Smooth muscle cell (in vitro differentiated cells): Measurements from ENCODE around the gene SORBS2. TPM values are rescaled to one million over a fixed set of nuclear protein-coding genes. Genes with fewer than 3 reads are reported as not detected.

Experiments
- DNase-seq: peaks from one replicate; lab custom pipeline; 2025; ENCODE audit not compliant: unreplicated experiment; lab: John Stamatoyannopoulos, UW
- H2AFZ ChIP-seq: fragments of 200-600 bp; sonication (generic); 2 replicates; pipeline ENCODE4 v1.6.0; 2016; ENCODE audit warnings: antibody characterized with exemption, low read depth, mild to moderate bottlenecking
- H3F3A ChIP-seq: fragments of 200-600 bp; sonication (generic); 2 replicates; pipeline ENCODE4 v1.6.0; 2017; ENCODE audit warnings: antibody characterized with exemption, low read depth
- H3K27ac ChIP-seq: fragments of 200-600 bp; sonication (generic); 2 replicates; pipeline ENCODE4 v1.5.1; 2016; ENCODE audit warnings: low read depth, mild to moderate bottlenecking
- H3K27me3 ChIP-seq: fragments of 200-600 bp; sonication (generic); 2 replicates; pipeline ENCODE4 v1.6.1; 2016; ENCODE audit warnings: low read depth, mild to moderate bottlenecking
- H3K36me3 ChIP-seq: fragments of 200-600 bp; sonication (generic); 2 replicates; pipeline ENCODE4 v1.5.1; 2016; ENCODE audit warnings: low read depth
- H3K4me1 ChIP-seq: fragments of 200-600 bp; sonication (generic); 2 replicates; pipeline ENCODE4 v1.5.1; 2016; ENCODE audit warnings: low read depth
- H3K4me2 ChIP-seq: fragments of 200-600 bp; sonication (generic); 2 replicates; pipeline ENCODE4 v1.6.0; 2016; ENCODE audit warnings: mild to moderate bottlenecking
- H3K4me3 ChIP-seq: fragments of 200-600 bp; sonication (generic); 2 replicates; pipeline ENCODE4 v1.5.1; 2016; ENCODE audit warnings: mild to moderate bottlenecking
- H3K79me2 ChIP-seq: fragments of 200-600 bp; sonication (generic); 2 replicates; pipeline ENCODE4 v1.6.0; 2016; ENCODE audit warnings: low read depth, mild to moderate bottlenecking
- H3K9ac ChIP-seq: fragments of 200-600 bp; sonication (generic); 2 replicates; pipeline ENCODE4 v1.6.0; 2016; ENCODE audit warnings: low read depth
- H3K9me3 ChIP-seq: fragments of 200-600 bp; sonication (generic); replicated peaks from 2 replicates; pipeline ENCODE4 v1.5.1; 2016; ENCODE audit warnings: low read depth
- H4K20me1 ChIP-seq: fragments of 200-600 bp; sonication (generic); 2 replicates; pipeline ENCODE4 v1.6.0; 2016; ENCODE audit warnings: low read depth
- WGBS: methylation state at CpG from one replicate; pipeline ENCODE4 v1.1.7; 2016; ENCODE audit warnings: low lambda C conversion rate; 5-methylcytosine and 5-hydroxymethylcytosine counted together
- polyA plus RNA-seq: library from polyadenylated mRNA; unstranded; fragments of >200 nt; fragmentation: Nextera tagmentation; extraction: Ambion mirVana; gene quantifications from 2 replicates; pipeline ENCODE4 v1.2.1, GENCODE V29; 2016
- total RNA-seq: library from RNA; depleted of rRNA; stranded (reverse); fragments of >200 nt; gene quantifications from 2 replicates; pipeline ENCODE4 v1.2.3, GENCODE V29; 2014
- TF ChIP-seq, protein P1 (sequence below): fragments of 200-600 bp; sonication (generic); IDR thresholded peaks from 2 replicates; pipeline ENCODE4 v1.5.1; 2017; ENCODE audit warnings: borderline replicate concordance, mild to moderate bottlenecking, antibody characterized with exemption; ENCODE audit not compliant: insufficient read depth, poor library complexity, severe bottlenecking

The SORBS2 gene
- total and polyA plus RNA-seq, 2 experiments from 2014 or later = 9.0 to 36.6 TPM

GRCh38 chr4:185839194-185839712, 27.3 kb upstream of the SORBS2 start:
- Histone ChIP-seq H2AFZ (no peak overlapping the region), H3K79me2 (no peaks in the 10 kb centered on the region), H4K20me1 (no peaks in the 10 kb centered on the region), H3K9ac (peak overlapping the region; percentile 65), H3K27ac (peak overlapping the region; percentile 82), H3K27me3 (no peaks in the 10 kb centered on the region), H3K9me3 (no peaks in the 10 kb centered on the region), H3K36me3 (no peaks in the 10 kb centered on the region), H3K4me2 (peak overlapping the region; percentile 29), H3F3A (peaks cover 26% of the 10 kb centered on the region), H3K4me3 (no peak overlapping the region), H3K4me1 (peaks cover 39% of the 10 kb centered on the region)
- under 1% methylated on average over 9 of the region's 9 CpGs for WGBS
- DNase-seq = peak; percentile 10
- TF ChIP-seq, protein P1, sequence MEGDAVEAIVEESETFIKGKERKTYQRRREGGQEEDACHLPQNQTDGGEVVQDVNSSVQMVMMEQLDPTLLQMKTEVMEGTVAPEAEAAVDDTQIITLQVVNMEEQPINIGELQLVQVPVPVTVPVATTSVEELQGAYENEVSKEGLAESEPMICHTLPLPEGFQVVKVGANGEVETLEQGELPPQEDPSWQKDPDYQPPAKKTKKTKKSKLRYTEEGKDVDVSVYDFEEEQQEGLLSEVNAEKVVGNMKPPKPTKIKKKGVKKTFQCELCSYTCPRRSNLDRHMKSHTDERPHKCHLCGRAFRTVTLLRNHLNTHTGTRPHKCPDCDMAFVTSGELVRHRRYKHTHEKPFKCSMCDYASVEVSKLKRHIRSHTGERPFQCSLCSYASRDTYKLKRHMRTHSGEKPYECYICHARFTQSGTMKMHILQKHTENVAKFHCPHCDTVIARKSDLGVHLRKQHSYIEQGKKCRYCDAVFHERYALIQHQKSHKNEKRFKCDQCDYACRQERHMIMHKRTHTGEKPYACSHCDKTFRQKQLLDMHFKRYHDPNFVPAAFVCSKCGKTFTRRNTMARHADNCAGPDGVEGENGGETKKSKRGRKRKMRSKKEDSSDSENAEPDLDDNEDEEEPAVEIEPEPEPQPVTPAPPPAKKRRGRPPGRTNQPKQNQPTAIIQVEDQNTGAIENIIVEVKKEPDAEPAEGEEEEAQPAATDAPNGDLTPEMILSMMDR = no peak

- no peak for DNase-seq
- H3K27me3 ChIP-seq = no peaks in the 10 kb centered on the region
Measured at GRCh38 chr4:185838514-185839193, 26.7 kb upstream of the SORBS2 start.

GRCh38 chr4:185838104-185838452, 26.1 kb upstream of the SORBS2 start:
- Histone ChIP-seq H4K20me1 (no peaks in the 10 kb centered on the region), H2AFZ (no peak overlapping the region), H3K9ac (peak overlapping the region; percentile 65), H3K9me3 (no peaks in the 10 kb centered on the region), H3F3A (peaks cover 26% of the 10 kb centered on the region), H3K79me2 (no peaks in the 10 kb centered on the region), H3K36me3 (no peaks in the 10 kb centered on the region), H3K4me3 (no peak overlapping the region), H3K27ac (peak overlapping the region; percentile 82), H3K27me3 (no peaks in the 10 kb centered on the region), H3K4me2 (peak overlapping the region; percentile 21), H3K4me1 (peaks cover 39% of the 10 kb centered on the region)
- TF ChIP-seq, protein P1 = no peak
- WGBS = 92% methylated on average over 8 of the region's 8 CpGs
- no peak for DNase-seq

More at GRCh38 chr4:185838514-185839193, 26.7 kb upstream of the SORBS2 start:
- no peaks in the 10 kb centered on the region for H3K79me2 ChIP-seq
- H3K4me1 ChIP-seq = peaks cover 39% of the 10 kb centered on the region
- peak overlapping the region; percentile 21 for H3K4me2 ChIP-seq
- no peak overlapping the region for H2AFZ ChIP-seq
- peak overlapping the region; percentile 82 for H3K27ac ChIP-seq
- peaks cover 26% of the 10 kb centered on the region for H3F3A ChIP-seq
- no peak overlapping the region for H3K4me3 ChIP-seq
- no peaks in the 10 kb centered on the region for H3K36me3 ChIP-seq
- H3K9me3 ChIP-seq = no peaks in the 10 kb centered on the region
- H3K9ac ChIP-seq = peak overlapping the region; percentile 65
- WGBS = 49% methylated on average over 11 of the region's 11 CpGs
- TF ChIP-seq, protein P1 = no peak
- no peaks in the 10 kb centered on the region for H4K20me1 ChIP-seq
